ENCODE data around the gene SUZ12.
"Not testable (repeated sequence)": the region's sequence is repeated elsewhere in the genome, so short reads cannot be mapped to it uniquely, and the experiment has no call there.

SUZ12 gene

DNA sequence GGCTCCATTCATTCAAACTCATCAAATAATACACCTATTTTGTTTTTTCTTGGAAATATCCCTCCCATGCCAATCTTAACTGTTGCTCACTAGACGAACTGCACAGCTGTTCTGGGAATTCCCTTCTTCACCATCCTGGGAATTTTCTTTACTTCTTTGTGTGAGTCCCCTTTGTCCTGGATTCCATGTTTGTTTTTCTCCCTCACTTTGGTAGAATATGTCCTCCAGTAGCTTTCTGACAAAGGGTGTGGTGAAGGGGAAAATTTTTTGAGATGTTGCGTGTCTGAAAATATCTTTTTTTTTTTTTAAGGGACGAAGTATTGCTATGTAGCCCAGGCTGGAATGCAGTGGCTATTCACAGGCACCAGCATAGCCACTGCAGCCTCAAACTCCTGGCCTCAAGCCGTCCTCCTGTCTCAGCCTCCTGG, 18.1 kb upstream of the SUZ12 start:
- Mint-ChIP-seq H3K4me1 (no peaks in the 10 kb centered on the region), H3K4me3 (no peak overlapping the region), H3K9me3 (peaks cover 3% of the 10 kb centered on the region), H3K36me3 (ENCODE audit: low read depth) (no peaks in the 10 kb centered on the region), H3K27ac (no peak overlapping the region), H3K27me3 (ENCODE audit: low read depth) (no peaks in the 10 kb centered on the region)
- TF ChIP-seq, protein P1, sequence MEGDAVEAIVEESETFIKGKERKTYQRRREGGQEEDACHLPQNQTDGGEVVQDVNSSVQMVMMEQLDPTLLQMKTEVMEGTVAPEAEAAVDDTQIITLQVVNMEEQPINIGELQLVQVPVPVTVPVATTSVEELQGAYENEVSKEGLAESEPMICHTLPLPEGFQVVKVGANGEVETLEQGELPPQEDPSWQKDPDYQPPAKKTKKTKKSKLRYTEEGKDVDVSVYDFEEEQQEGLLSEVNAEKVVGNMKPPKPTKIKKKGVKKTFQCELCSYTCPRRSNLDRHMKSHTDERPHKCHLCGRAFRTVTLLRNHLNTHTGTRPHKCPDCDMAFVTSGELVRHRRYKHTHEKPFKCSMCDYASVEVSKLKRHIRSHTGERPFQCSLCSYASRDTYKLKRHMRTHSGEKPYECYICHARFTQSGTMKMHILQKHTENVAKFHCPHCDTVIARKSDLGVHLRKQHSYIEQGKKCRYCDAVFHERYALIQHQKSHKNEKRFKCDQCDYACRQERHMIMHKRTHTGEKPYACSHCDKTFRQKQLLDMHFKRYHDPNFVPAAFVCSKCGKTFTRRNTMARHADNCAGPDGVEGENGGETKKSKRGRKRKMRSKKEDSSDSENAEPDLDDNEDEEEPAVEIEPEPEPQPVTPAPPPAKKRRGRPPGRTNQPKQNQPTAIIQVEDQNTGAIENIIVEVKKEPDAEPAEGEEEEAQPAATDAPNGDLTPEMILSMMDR (IDR thresholded peaks at IDR 0.05; ENCODE audit: unreplicated experiment in 3 of 3) = no peak

DNA sequence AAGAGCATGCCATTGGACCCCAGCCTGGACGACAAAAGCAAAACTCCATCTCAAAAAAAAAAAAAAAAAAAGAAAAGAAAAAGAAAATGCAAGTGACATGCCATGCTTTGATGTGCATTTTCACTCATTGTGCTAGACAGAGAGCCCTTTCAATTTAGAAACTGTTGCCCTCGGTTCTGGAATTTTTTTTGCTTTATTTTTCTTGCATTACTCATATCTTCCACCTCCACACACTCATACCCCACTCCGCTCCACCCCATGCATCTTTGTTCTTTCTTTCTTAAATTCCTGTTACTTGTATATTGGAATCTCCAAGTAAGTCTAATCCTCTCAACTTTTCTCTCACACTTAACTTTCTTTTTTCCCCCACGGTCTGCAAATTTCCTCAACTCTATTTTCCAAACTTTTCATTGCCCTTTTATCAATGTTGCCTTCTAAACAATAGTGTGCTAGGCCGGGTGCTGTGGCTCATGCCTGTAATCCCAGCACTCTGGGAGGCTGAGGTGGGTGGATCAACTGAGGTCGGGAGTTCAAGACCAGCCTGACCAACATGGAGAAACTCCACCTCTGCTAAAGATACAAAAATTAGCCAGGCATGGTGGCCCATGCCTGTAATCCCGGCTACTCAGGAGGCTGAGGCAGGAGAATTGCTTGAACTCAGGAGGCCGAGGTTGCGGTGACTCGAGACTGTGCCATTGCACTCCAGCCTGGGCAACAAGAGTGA, 16.8 kb upstream of the SUZ12 start:
- TF ChIP-seq, protein P1 (IDR thresholded peaks at IDR 0.05; ENCODE audit: unreplicated experiment in 3 of 3) = no peak
- no peak overlapping the region for H3K27ac Mint-ChIP-seq
- H3K9me3 Mint-ChIP-seq = peaks cover 3% of the 10 kb centered on the region
- H3K36me3 Mint-ChIP-seq (ENCODE audit: low read depth) = no peaks in the 10 kb centered on the region
- no peaks in the 10 kb centered on the region for H3K4me1 Mint-ChIP-seq
- H3K27me3 Mint-ChIP-seq (ENCODE audit: low read depth) = no peaks in the 10 kb centered on the region
- H3K4me3 Mint-ChIP-seq = no peak overlapping the region

DNA sequence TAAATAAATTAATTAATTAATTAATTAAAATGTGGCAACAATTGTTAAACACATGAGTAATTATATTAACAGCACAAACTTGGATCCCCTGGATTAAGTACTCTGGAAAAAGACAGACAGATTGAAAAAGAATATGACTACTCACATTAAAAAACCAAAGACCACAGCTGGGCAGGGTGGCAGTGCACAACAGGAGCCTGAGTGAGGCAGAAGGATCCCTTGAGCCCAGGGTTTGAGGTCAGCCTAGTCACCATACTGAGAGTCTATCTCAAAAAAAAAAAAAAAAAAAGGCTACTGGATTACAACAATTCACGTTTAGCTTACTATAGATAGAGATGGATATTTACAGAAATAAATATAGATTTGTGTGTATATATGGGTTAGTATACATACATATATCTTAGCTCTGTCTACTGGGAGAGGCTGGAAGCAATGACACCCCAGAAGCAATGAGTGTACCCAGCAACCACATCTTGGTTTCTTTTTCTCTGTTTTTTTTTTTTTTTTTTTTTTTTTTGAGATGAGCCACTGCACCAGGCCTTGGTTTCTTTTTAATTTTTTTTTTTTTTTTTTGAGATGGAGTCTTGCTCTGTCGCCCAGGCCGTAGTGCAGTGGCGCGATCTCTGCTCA, 10.6 kb upstream of the SUZ12 start:
- no peak overlapping the region for H3K27ac Mint-ChIP-seq
- H3K4me1 Mint-ChIP-seq = no peaks in the 10 kb centered on the region
- H3K36me3 Mint-ChIP-seq (ENCODE audit: low read depth) = no peaks in the 10 kb centered on the region
- H3K9me3 Mint-ChIP-seq = no peaks in the 10 kb centered on the region
- no peak overlapping the region for H3K4me3 Mint-ChIP-seq
- TF ChIP-seq, protein P1 (IDR thresholded peaks at IDR 0.05; ENCODE audit: unreplicated experiment in 3 of 3) = no peak
- H3K27me3 Mint-ChIP-seq (ENCODE audit: low read depth) = no peaks in the 10 kb centered on the region

DNA sequence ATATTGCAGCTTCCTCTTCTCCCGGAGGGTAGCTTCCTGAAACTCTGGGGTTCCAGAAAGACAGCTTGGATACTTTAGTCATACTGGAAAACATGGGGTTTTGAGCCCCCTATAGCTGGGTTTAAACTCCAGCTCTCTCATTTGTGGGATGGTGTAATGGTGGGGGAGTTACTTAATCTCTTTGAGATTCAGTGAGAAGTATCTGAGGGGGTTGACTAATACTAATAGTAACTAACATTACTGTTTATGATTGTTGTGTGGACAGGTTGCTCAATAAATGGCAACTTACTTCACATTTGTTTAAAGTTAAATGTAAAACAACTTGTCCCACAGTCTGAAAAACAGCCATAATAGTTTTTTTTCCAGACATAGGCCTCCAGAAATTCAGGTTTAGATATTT, 5.1 kb upstream of the SUZ12 start:
- H3K9me3 Mint-ChIP-seq = no peaks in the 10 kb centered on the region
- no peak overlapping the region for H3K4me3 Mint-ChIP-seq
- no peaks in the 10 kb centered on the region for H3K4me1 Mint-ChIP-seq
- H3K27me3 Mint-ChIP-seq (ENCODE audit: low read depth) = no peaks in the 10 kb centered on the region
- H3K36me3 Mint-ChIP-seq (ENCODE audit: low read depth) = no peaks in the 10 kb centered on the region
- TF ChIP-seq, protein P1 (IDR thresholded peaks at IDR 0.05; ENCODE audit: unreplicated experiment in 3 of 3) = no peak
- H3K27ac Mint-ChIP-seq = no peak overlapping the region

DNA sequence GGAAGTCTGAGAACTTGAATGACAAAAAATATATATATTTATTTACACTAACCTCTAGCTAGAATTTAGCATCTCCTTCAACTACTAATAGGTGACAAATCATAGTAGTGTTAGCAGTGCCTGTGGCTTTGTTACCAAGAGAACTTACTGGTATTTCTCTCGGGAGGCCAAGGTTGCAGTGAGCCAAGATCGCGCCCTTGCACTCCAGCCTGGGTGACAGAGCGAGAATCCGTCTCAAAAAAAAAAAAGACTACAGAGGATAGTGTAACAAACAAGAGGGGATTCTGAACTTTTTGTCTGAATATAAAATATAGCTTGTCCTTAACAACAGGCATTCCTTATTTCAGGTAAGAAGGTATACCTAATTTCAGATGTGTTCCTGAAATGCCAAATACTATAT, 1.3 kb upstream of the SUZ12 start:
- Mint-ChIP-seq H3K4me1 (peaks cover 12% of the 10 kb centered on the region), H3K4me3 (peak overlapping the region; percentile 87 to 88 (median 88)), H3K9me3 (no peaks in the 10 kb centered on the region), H3K27me3 (ENCODE audit: low read depth) (no peaks in the 10 kb centered on the region), H3K36me3 (ENCODE audit: low read depth) (peaks cover 4% of the 10 kb centered on the region), H3K27ac (peak overlapping the region; percentile 67 to 76 (median 76))
- TF ChIP-seq, protein P1 (IDR thresholded peaks at IDR 0.05; ENCODE audit: unreplicated experiment in 3 of 3) = no peak

DNA sequence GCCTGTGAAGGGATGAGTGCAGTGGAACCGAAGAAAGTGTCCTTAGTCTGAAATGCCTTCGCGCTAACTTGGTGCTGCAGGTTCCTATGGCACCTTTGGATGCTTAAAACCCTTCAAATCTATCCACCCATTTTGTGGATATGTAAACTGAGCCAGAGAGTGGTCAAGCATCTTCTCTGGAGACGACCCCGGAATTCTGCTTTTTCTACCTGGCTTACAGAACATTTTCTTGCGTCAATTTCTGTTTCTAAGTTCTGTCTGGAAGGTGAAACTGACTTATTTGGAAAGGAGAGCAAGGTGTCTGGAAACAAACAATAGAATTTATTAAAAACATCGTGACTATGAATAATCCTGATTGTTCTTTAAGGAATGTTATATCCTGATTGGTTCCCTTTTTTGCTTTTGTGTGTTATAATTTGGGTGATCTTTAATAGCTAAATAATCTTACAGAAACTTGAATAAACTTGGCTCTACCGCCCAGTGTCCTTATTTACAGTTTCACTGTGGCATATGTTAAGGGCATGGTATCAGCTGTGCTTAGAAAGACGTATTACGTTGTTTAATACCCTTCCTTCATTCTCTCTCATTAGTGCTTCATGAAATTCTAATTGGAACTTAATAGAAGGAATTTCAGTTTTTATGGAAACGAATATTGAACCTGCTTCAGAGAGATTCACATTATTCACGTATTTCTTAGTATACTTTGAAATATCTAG, 1.3 kb downstream of the SUZ12 start:
- peak overlapping the region; percentile 63 to 91 (median 84) for H3K27ac Mint-ChIP-seq
- H3K27me3 Mint-ChIP-seq (ENCODE audit: low read depth); H3K9me3 Mint-ChIP-seq: not testable (repeated sequence)
- peaks cover 16% of the 10 kb centered on the region for H3K36me3 Mint-ChIP-seq (ENCODE audit: low read depth)
- peak overlapping the region; percentile 88 to 91 (median 89) for H3K4me3 Mint-ChIP-seq
- H3K4me1 Mint-ChIP-seq = peaks cover 12% of the 10 kb centered on the region

DNA sequence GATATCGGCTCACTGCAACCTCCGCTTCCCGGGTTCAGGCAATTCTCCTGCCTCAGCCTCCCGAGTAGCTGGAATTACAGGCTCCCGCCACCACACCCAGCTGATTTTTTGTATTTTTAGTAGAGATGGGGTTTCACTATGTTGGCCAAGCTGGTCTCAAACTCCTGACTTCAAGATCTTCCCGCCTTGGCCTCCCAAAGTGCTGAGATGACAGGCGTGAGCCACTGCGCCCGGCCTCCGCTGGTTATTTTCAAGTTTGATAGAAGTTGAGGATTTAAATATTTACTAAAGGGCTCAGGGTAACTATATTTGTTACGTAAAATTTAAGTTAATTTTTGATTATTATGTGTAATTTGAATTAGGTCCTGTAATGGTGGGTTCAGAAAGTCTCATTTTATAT, 5.1 kb downstream of the SUZ12 start:
- H3K27me3 Mint-ChIP-seq (ENCODE audit: low read depth); H3K9me3 Mint-ChIP-seq; H3K27ac Mint-ChIP-seq; H3K4me3 Mint-ChIP-seq: not testable (repeated sequence)
- Mint-ChIP-seq H3K36me3 (ENCODE audit: low read depth) (peaks cover 36% of the 10 kb centered on the region), H3K4me1 (peaks cover 12% of the 10 kb centered on the region)

DNA sequence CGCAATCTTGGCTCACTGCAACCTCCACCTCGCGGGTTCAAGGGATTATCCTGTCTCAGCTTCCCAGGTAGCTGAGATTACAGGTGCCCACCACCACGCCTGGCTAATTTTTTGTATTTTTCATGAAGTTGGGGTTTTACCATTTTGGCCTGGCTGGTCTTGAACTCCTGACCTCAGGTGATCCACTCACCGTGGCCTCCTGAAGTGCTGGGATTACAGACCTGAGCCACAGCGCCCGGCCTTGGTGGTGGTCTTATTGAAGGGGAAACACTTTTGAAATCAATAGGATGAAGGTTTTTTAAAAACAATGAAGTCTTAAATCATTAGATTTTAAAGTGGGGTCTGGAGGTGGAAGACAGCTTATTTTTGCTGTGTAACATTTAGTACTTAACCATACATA, 5.6 kb downstream of the SUZ12 start:
- peaks cover 40% of the 10 kb centered on the region for H3K36me3 Mint-ChIP-seq (ENCODE audit: low read depth)
- not testable (repeated sequence) for H3K27ac Mint-ChIP-seq; H3K27me3 Mint-ChIP-seq (ENCODE audit: low read depth); H3K4me3 Mint-ChIP-seq; H3K9me3 Mint-ChIP-seq
- H3K4me1 Mint-ChIP-seq = peaks cover 12% of the 10 kb centered on the region

DNA sequence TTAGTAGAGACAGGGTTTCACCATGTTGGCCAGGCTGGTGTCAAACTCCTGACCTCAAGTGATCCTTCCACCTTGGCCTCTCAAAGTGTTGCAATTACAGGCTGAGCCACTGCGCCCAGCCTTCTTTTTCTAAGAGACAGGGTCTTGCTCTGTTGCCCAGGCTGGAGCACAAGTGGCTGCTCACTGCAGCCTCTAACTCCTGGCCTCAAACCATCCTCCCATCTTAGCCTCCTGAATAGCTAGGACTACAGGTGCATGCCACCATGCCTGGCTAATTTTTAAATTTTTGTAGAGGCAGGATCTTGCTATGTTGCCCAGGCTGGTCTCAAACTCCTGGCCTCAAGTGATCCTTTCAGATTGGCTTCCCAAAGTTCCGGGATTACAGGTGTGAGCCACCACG, 15.1 kb downstream of the SUZ12 start:
- H3K27ac Mint-ChIP-seq; H3K9me3 Mint-ChIP-seq; H3K4me1 Mint-ChIP-seq; H3K4me3 Mint-ChIP-seq; H3K27me3 Mint-ChIP-seq (ENCODE audit: low read depth): not testable (repeated sequence)
- H3K36me3 Mint-ChIP-seq (ENCODE audit: low read depth) = peaks cover 44% of the 10 kb centered on the region

Measured in nephron (organoid).